ENCODE data around the gene SRRM3. TPM values are rescaled to one million over a fixed set of nuclear protein-coding genes. Genes with fewer than 3 reads are reported as not detected.
A peak's percentile ranks its signal among the peaks of the same experiment; 100 is the strongest.

Gene SRRM3
- total RNA-seq, 4 donors from 2014 or later = 8.0 to 22.4 (median 10.8) TPM

DNA sequence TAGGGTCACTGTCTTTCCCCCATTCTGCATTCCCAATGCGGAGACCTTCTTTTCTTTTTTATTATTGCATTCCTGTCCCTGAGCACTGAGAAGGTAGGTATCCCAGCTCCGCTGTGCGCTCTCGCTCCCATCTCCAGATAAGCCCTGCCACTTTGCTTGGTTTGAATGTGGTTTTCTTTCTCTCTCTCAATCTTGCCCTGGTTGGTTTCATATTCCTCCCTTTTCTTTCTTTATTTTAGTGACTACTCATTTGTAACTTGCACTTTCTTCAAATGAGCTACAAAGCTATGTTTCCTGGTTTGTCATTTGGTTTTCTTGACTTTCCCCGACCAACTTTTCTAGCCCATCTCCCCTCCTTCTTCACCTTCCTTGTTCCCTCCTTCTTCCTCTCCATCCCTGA, 71.8 kb downstream of the SRRM3 start:
- WGBS, 2 donors = 82 to 87% methylated on average over 5 of the region's 5 CpGs
- Histone ChIP-seq H3K27ac (no peak overlapping the region), H3K4me1 (peaks cover 0 to 2% (median 0%) of the 10 kb centered on the region in 3 donors), H3K4me3 (no peak overlapping the region), H3K36me3 (no peaks in the 10 kb centered on the region), H3K9me3 (no peaks in the 10 kb centered on the region), H3K27me3 (peaks cover 0 to 67% (median 0%) of the 10 kb centered on the region in 4 donors)
- no peak for TF ChIP-seq POLR2A (IDR thresholded peaks at IDR 0.05)
- TF ChIP-seq, protein P1, sequence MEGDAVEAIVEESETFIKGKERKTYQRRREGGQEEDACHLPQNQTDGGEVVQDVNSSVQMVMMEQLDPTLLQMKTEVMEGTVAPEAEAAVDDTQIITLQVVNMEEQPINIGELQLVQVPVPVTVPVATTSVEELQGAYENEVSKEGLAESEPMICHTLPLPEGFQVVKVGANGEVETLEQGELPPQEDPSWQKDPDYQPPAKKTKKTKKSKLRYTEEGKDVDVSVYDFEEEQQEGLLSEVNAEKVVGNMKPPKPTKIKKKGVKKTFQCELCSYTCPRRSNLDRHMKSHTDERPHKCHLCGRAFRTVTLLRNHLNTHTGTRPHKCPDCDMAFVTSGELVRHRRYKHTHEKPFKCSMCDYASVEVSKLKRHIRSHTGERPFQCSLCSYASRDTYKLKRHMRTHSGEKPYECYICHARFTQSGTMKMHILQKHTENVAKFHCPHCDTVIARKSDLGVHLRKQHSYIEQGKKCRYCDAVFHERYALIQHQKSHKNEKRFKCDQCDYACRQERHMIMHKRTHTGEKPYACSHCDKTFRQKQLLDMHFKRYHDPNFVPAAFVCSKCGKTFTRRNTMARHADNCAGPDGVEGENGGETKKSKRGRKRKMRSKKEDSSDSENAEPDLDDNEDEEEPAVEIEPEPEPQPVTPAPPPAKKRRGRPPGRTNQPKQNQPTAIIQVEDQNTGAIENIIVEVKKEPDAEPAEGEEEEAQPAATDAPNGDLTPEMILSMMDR (IDR thresholded peaks at IDR 0.05) = no peak
- DNase-seq = no peak
- intact Hi-C loops (cut with DNase I) = no loop called here

DNA sequence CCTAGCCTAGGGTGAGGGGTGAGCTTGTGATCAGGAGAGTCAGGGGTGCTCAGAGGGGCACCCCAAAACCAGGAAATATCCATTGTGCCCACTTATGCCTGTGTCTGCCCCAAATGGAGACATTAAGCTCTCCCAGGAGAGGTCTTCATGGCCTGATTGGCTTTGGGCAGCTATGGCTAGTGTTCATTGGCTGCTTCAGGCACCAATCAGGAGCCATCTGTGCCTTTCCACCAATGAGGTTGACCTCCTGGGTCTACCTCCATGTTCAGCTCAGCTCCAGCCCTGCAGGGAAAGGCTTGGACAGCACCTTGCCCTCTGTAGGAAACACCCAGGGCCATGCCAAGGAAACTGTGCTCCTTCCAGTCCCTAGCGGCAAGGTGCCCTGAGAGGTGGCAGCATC, 76.8 kb downstream of the SRRM3 start:
- peaks cover 10 to 31% (median 14%) of the 10 kb centered on the region in 3 donors for H3K4me1 ChIP-seq
- H3K27ac ChIP-seq = no peak overlapping the region
- no peak overlapping the region for H3K4me3 ChIP-seq
- TF ChIP-seq, protein P1 (IDR thresholded peaks at IDR 0.05) = no peak
- no peak for TF ChIP-seq POLR2A (IDR thresholded peaks at IDR 0.05)
- peaks cover 0 to 72% (median 0%) of the 10 kb centered on the region in 4 donors for H3K27me3 ChIP-seq
- DNase-seq = no peak
- H3K36me3 ChIP-seq = no peaks in the 10 kb centered on the region
- intact Hi-C loops (cut with DNase I) = loop anchor here (5.0 kb wide), 1 partner anchor 91 kb away; no protein-coding TSS in a partner anchor
- WGBS, 2 donors = 100% methylated on average over 1 of the region's 1 CpG; no CpG with 5 or more reads in 1 of the 2 donors
- no peaks in the 10 kb centered on the region for H3K9me3 ChIP-seq

DNA sequence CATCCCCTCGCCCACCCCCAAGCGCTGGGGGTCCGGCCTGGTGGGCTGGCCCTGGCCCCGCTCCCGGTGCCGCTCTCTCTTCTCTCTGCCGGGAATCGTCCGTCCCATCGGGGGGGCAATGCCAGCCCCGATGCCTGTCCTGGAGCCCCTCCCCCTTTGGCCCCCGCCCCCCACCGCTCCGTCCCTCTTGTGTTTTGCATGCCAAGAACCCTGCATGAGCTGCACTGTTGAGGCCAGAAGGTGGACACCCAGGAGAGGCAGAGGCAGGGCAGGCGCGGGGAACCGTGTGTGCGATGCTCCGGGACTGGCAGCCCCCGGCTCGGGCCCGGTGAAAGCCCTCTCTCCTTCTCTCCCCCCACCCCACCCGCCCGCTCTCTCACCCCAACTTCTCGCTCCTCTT, 78.7 kb downstream of the SRRM3 start:
- intact Hi-C loops (cut with DNase I) = no loop called here

DNA sequence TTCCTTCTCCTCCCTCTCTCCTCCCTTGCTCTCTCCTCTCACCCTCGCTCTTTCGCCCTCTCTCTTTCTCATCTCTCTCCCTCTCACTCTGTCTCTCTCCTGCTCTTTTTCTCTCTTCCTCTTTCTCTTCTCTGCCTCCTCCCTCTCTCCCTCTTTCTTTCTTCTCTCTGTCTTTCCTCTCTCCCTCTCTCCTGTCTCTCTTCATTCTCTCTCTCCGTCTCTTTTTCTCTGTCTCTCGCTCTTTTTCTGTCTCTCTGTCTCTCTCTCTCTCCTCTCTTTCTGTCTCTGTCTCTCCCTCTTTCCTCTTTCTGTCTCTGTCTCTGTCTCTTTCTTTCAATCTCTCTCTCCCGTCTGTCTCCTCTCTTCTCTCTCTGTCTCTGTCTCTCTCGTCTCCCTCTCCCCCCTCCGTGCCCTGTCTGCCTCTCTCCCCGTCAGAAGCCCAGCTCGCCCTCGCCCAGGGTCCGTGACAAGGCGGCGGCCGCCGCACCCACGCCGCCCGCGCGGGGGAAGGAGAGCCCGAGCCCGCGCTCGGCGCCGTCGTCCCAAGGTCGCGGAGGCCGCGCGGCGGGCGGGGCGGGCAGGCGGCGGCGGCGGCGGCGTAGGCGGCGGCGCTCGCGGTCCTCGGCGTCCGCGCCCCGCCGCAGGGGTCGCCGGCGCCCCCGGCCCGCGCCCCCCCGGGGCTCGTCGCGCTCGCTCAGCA, 79.5 kb downstream of the SRRM3 start:
- Histone ChIP-seq H3K9me3 (no peaks in the 10 kb centered on the region), H3K27me3 (peaks cover 0 to 65% (median 0%) of the 10 kb centered on the region in 4 donors), H3K36me3 (peaks cover 0 to 10% (median 0%) of the 10 kb centered on the region in 3 donors), H3K4me1 (peaks cover 10 to 34% (median 14%) of the 10 kb centered on the region in 3 donors), H3K4me3 (peak overlapping the region; percentile 53 to 77 (median 70)), H3K27ac (peak overlapping the region in 1 of 4 donors; percentile 25)
- 22 to 38% methylated on average over 5 to 7 of the region's 63 CpGs for WGBS, 2 donors
- intact Hi-C loops (cut with DNase I) = no loop called here
- no peak for DNase-seq
- TF ChIP-seq, protein P1 (IDR thresholded peaks at IDR 0.05) = no peak
- no peak for TF ChIP-seq POLR2A (IDR thresholded peaks at IDR 0.05)

More for the DNA sequence above, 78.7 kb downstream of the SRRM3 start:
- Histone ChIP-seq H3K4me3 (no peak overlapping the region), H3K27ac (no peak overlapping the region), H3K4me1 (peaks cover 10 to 34% (median 14%) of the 10 kb centered on the region in 3 donors), H3K36me3 (peaks cover 0 to 3% (median 0%) of the 10 kb centered on the region in 3 donors), H3K9me3 (no peaks in the 10 kb centered on the region), H3K27me3 (peaks cover 0 to 66% (median 0%) of the 10 kb centered on the region in 4 donors)
- TF ChIP-seq, protein P1 (IDR thresholded peaks at IDR 0.05) = no peak
- TF ChIP-seq POLR2A (IDR thresholded peaks at IDR 0.05) = no peak
- WGBS, 2 donors = 29 to 44% methylated on average over 10 to 13 of the region's 25 CpGs
- DNase-seq = no peak

DNA sequence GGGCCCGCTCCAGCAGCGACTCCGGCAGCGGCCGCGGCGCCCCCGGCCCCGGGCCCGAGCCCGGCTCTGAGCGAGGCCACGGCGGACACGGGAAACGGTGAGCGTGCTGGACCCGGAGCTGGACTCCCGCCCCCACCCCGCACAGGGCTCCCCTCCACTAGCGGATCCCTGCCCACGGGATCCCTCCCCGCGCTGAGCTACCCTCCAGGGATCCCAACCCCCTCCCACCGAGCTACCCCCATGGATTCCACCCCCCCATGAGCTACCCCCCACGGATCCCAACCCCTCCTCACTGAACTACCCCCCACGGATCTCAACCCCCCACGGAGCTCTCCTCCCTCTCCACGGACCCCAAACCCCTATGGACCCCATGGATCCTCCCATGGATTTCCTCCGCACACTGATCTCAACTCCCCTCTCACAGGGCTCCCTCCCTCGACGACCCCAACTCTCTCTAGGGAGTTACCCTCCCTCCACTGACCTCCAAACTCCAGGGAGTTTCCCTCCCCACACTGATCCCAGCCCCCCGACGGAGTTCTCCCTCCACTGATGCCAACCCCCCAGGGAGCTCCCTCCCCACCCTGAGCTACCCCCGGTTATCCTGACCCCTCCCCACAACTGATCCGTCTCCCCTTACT, 80.1 kb downstream of the SRRM3 start:
- 0 to 4% methylated on average over 4 to 5 of the region's 36 CpGs for WGBS, 2 donors
- Histone ChIP-seq H3K4me1 (peaks cover 10 to 34% (median 14%) of the 10 kb centered on the region in 3 donors), H3K27ac (peak overlapping the region in 3 of 4 donors; percentile 60 to 69 (median 62)), H3K9me3 (no peaks in the 10 kb centered on the region), H3K27me3 (peaks cover 0 to 58% (median 0%) of the 10 kb centered on the region in 4 donors), H3K36me3 (peaks cover 0 to 16% (median 0%) of the 10 kb centered on the region in 3 donors), H3K4me3 (peak overlapping the region; percentile 53 to 77 (median 70))
- intact Hi-C loops (cut with DNase I) = no loop called here
- DNase-seq = no peak
- TF ChIP-seq, protein P1 (IDR thresholded peaks at IDR 0.05) = no peak
- no peak for TF ChIP-seq POLR2A (IDR thresholded peaks at IDR 0.05)

Measured in esophagus squamous epithelium (tissue), 5 donors.